Activated CD4-positive, CD25-positive, alpha-beta regulatory T cell treated with anti-CD3 and anti-CD28 coated beads, Interleukin-2, amount 50 U/mL, for 72 hours (primary cell): ENCODE measurements around the gene SLC17A9.
"Not testable (repeated sequence)": the region's sequence is repeated elsewhere in the genome, so short reads cannot be mapped to it uniquely, and the experiment has no call there.

Experiments used
- DNase-seq: peaks from one replicate; pipeline ENCODE4 v3.0.0; 2021

The SLC17A9 gene

DNA sequence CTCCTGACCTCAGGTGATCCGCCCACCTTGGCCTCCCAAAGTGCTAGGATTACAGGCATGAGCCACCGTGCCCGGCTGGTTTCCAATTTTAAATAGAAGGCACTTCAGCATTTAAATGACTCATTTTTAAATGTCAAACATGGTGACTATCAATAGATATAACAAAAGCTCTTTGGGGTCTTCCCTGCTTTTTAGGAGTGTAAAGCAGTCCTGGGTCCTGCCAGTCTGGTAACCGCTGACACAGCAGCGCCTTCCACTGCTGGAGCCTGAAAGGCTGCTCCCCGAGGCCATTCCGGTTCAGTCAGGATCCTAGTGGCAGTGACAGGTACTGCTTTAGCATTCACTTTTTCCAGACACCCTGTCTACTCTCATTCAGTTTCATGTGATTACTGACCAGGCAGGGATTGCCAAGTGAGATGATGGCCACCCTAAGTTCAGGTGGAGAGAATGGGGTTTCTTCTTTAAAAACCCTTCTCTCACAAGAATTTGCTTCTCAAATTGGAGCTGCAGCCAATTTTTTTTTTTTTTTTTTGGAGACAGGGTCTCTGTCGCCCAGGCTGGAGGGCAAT, 31.3 kb upstream of the SLC17A9 start:
- peak; percentile 47 for DNase-seq

DNA sequence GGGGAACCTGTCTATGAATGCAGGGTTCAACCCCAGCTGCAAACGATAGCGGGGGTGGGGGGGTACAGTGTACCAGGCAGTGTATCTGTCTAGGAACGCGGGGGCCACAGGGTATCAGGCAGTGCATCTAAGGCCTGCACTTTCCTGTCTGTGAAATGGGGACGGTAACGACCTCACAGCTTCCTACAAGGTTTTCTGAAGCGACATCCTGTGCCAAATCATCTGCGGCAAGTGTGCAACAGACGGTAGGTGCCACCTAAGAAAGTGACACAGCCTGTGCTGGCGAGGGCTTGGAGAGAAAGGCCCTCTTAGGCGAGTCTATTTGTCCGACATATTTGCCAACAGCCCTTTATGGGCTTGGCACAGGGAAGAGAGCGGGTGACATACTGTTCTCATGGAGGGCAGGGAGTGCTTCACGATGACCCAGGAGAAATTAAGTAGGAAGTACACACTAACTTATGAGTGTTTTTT, 30.0 kb upstream of the SLC17A9 start:
- no peak for DNase-seq

DNA sequence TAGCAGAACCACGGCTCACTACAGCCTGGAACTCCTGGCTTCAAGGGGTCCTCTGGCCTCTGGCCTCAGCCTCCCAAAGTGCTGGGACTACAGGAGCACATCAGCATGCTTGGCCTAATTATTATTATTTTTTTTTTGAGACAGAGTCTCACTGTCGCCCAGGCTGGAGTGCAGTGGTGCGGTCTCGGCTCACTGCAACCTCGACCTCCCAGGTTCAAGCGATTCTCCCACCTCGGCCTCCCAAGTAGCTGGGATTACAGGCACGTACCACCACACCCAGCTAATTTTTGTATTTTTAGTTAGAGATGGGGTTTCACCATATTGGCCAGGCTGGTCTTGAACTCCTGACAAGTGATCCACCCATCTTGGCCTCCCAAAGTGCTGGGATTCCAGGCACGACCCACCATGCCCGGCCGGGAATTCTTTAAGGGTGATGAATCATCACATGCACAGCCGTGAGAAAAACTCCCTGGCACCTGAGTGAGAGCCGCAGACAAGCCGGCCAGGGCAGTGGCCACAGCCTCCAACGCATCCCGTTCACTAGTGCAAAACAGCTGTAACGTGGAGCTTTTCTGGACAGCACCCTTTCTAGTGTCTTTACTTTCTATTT, 29.3 kb upstream of the SLC17A9 start:
- not testable (repeated sequence) for DNase-seq

DNA sequence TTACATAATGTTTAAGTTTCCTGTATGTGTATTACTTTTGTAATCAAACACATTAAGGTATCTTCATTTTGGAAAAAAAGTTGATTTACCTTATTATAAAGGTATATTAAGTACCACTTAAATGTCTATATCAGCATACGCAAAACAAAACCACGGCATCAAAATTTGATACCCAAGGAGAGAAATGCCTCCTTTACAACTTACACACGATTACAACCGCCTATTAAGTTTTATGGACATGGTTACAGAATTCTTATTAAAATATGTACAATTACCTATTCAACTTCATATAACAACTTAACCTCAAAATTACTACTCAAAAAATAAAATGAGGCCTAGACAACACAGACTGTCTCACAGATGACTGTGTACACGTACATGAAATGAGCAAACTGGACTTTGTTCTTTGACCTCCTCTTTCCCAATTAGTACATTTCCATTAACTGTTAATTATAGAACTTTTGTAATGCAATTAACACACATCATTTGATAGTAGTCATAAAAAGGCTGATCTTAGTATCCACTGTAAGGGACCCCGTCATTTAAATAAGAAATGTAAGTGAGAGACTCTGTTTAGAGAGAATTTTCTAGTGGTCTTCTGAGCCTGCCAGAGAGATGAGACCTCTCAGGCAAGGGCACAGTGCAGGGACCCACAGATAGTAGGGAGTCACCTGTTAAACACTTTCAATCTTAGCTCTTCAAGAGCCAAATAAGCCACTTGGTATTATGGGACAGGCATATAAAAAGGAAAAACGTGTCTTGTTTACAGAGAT, 28.7 kb upstream of the SLC17A9 start:
- DNase-seq, result no peak

- DNase-seq, result no peak
Measured at GRCh38 chr20:62924442-62925075, 27.9 kb upstream of the SLC17A9 start.

DNA sequence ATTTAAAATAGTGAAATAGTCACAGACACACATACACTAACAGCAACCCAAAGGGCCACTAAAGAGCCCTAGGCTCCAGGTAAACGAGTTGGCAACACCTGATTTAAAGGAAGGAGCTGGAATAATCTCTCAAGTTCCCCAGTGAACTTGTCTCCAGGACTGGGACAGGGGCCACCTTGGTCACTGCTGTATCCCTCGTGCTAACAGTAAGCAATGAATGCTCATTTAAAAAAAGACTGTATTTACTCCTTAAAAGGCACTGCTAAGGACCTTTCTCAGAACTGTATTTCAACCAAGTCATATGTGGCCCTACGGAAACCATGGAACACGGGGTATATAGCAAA, 27.5 kb upstream of the SLC17A9 start:
- DNase-seq, result no peak

DNA sequence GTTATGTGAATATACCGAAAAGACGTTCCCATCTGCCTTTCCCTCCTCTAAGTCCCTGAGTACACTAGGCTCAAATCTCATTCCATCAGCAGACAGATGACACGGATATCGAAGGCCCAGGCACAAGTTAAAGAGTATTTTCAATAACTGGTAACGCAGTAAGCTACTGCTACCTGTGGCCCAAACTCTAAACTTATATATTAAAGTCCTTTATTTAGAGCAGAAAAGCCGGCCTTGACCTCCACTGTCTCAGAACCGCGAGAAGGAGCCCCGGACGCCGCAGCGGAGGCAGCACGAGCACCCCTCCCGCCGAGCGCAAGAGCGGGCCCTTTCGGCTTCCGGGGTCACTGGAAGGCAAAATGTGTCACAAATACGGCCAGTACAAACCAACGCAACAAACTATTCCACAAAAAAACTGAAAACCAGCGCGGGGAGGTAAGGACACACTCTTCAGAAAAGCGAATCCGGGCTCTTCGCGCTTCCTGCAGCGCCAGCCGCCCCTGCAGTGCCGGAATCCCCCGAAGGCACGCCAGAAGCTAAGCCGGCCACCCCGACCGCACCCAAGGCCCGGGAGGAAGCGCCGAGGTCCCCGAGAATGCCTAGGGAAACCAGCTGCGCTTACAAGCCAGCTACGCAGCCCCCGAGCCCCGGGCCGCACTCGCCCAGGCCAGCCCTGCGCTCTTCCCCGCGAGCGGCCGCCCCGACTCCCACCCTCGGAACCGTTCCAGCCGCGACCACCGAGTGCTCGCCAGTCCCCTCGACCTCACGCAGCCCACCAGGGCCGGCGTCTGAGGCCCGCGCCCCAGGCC, 26.9 kb upstream of the SLC17A9 start:
- peak; percentile 63 for DNase-seq

- peak; percentile 90 for DNase-seq
Measured at GRCh38 chr20:62926229-62927127, 26.0 kb upstream of the SLC17A9 start, which contains the start of gene DIDO1. TSS of gene DIDO1 (minus strand) at chr20:62926505.

DNA sequence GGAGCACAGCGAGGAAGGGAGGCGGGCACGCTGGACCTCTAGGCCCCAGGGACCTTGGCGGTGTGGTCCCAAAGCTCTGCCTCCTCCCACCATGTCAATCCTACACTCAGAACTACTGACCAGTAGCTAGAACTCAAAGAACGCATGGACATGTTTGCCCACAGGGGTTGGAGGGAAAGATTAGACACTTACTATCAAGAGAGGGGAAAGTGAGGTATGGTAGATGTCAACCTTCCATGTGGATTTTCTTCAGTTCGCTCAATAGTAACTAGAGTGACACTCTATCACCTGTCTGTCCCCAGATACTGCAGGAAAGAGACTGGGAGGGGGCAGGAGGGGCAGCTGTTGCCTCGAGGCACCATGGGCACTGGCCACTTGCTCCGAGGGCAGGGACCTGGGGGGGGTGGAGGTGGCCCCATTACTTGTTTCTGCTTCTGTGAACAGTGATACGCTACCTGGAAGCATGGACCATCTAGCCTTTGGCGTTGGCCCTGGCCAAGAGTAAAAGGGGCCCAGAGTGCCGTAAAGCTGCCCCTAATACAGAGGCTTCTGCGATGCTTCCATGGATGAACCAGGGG, 25.3 kb upstream of the SLC17A9 start:
- DNase-seq, result no peak

DNA sequence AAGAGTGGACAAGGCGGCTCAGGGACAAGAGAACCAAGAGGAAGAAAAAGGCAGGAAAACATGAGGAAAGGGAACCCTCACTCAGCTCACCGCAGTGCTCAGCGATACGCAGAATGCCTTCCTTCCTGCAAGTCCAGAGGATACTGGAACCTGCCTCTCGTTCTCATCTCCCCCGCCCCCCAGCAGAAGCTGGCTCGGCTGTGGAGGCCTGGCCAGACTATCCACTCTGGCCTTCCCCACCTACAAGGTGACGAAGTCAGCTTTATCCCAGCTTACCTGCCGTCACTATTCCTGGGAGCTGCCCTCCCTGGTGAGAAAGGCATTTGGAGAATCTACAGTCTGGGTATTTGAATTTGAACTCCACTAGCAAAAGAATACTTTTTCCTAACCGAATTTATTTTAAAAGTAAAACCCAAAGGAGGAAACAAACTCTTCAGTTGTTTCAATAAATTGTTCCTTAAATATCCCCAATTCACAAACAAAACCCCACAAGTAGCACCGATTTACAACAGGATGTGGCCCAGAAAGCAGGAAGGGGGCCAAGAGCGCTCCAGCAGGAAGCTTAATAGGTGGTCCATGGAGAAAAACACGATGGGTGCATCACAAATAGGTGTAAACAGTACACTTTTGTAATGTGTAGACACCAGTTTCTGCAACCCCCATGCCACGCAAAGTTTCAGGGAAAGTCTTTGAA, 24.1 kb upstream of the SLC17A9 start:
- no peak for DNase-seq

- DNase-seq, result peak; percentile 58
Measured at GRCh38 chr20:62929051-62929538, 23.4 kb upstream of the SLC17A9 start.

DNA sequence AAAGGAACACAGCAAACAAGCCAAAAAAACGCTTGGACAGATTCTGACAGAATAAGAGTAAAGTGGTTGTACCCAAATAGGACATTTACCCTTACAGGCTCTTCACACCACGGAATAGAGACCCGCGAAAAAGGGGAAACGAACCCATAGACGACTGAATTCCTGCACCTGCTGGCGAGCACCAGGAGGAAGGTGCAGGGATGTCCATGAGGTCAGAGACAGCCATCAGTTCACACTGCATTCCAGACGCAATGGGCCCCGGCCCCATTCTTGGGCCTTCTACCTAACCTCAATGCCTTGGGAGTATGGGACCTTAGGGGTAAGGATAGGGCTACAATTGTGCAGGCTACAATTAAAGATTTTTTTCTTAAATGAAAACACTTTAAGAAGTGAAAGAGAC, 21.0 kb upstream of the SLC17A9 start:
- DNase-seq, result no peak

- DNase-seq, result no peak
Measured at GRCh38 chr20:62933966-62934365, 18.5 kb upstream of the SLC17A9 start.

DNA sequence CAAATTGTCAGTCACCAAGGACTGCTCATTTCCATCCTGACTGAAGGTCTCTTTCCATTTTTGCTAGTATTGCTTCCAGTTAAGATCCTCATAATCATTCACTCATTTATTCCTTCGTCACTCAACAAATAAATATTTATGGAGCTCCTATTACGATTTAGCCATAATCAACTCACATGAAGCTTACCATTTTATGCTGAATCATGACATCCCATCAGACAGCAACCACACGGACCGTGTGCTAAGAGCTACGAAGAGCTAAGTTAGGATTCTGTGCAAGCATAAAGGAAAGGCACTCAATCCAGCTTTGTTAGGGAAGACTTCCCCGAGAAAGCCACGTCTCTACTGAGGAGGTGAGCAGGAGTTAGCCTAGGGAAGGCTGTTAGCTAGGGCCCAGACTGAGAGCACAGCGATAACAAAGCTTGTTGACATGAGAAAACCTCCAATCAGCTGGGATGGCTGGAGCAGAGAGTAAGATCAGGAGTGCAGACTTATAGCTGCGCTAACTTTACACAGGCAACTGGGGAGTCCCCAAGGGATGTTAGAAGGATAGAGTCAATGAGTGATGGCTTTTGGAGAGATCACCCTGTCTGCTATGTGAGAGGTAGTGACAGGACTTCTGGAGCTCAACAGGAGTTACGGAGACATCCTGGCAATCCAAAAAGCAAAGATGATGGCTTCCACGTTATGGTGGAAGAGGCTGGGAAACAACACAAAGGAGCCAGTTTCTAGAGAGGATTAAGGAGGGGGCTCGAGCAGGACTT, 17.1 kb upstream of the SLC17A9 start:
- no peak for DNase-seq

- no peak for DNase-seq
Measured at GRCh38 chr20:62935968-62936585, 16.4 kb upstream of the SLC17A9 start.

- DNase-seq, result peak; percentile 97
Measured at GRCh38 chr20:62937268-62938104, 15.0 kb upstream of the SLC17A9 start.

DNA sequence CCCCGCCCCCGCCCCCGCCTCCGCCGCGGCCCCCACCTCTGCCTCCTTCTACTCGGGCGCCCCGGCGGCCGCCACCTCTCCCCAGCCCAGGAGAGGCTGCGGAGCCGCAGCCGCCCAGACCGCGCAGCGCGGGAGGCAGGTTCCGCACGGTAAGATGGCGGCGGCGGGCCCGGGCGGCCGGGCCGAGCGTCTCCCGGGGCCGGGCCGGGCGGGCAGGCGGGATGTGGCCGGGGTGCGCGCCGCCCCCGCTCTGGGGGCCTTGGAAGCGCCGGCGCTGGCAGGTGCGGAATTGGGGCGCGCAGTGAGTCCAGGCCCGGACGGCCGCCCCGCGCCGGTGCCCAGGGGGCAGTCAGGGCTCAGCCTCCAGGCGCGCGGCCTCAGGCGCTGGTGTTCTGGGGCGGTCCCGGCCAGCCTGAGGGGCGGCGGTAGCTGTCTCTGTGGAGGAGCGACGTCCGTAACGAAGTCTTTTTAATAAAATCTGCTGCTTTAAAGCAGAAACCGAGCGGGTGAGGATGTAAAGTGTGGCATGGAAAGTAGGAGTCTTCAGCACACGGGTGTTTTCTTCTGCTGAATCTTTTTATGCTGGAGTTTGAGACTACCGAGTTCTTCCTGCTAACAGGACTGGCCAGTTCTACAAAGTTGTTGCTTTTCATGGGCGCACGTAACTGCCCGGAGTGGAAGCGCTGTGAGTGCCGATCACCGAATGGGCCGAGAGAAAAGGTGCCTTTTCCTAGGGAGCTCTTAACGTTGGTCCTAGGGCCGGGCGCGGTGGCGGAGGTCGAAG, 14.2 kb upstream of the SLC17A9 start, which contains the start of gene GID8:
GID8 (plus strand) TSS at position 43 of the 784 bp plus-strand sequence. CDS start 3,356 bp downstream, outside the sequence.
- no peak for DNase-seq
